Transverse colon (tissue), 4 donors: ENCODE data around the gene CHKA.

Experiments used
- CTCF ChIP-seq, 5 experiments: fragments of 200-600 bp in 3 of 5; fragments of 450-650 bp in 2 of 5; sonication (generic) in 3 of 5; IDR thresholded peaks; 1 replicate in 2 of 5; 2 replicates in 3 of 5; pipeline ENCODE4 v1.5.1; 2016 to 2017; ENCODE audit warnings: antibody characterized with exemption in 5 of 5, inconsistent platforms in 3 of 5, mild to moderate bottlenecking in 2 of 5, moderate library complexity in 1 of 5
- EP300 ChIP-seq: sonication (generic); formaldehyde crosslinking; IDR thresholded peaks from one replicate; pipeline ENCODE4 v1.6.1; 2017; ENCODE audit warnings: antibody characterized with exemption, low read depth
- POLR2A ChIP-seq: fragments of 450-650 bp; IDR thresholded peaks from one replicate; pipeline ENCODE4 v1.6.1; 2016; ENCODE audit warnings: antibody characterized with exemption, mild to moderate bottlenecking, moderate library complexity
- POLR2AphosphoS5 ChIP-seq, 3 donors: sonication (generic); formaldehyde crosslinking; IDR thresholded peaks; one replicate each; pipeline ENCODE4 v1.6.1; 2016; ENCODE audit warnings: antibody characterized with exemption in 3 of 3

- no peak for TF ChIP-seq CTCF (IDR thresholded peaks at IDR 0.05)
- no peak for TF ChIP-seq POLR2AphosphoS5 (IDR thresholded peaks at IDR 0.05)
- no peak for TF ChIP-seq POLR2A
- TF ChIP-seq EP300 = no peak
Measured at GRCh38 chr11:68053981-68054812, 67.0 kb downstream of the CHKA start.
